Measurements from ENCODE around the gene CFAP57. TPM values are rescaled to one million over a fixed set of nuclear protein-coding genes. Genes with fewer than 3 reads are reported as not detected.

CFAP57 gene
- total RNA-seq, 4 donors from 2014 or later: 0.12 to 0.46 TPM; not detected in 2

GRCh38 chr1:43300378-43301094 lies 128.4 kb downstream of the CFAP57 start, which contains the start of gene TIE1:
Gene TIE1, plus strand, starts transcription at chr1:43300982. Its CDS starts 90 bp downstream, at chr1:43301072.
- TF ChIP-seq, protein P1, sequence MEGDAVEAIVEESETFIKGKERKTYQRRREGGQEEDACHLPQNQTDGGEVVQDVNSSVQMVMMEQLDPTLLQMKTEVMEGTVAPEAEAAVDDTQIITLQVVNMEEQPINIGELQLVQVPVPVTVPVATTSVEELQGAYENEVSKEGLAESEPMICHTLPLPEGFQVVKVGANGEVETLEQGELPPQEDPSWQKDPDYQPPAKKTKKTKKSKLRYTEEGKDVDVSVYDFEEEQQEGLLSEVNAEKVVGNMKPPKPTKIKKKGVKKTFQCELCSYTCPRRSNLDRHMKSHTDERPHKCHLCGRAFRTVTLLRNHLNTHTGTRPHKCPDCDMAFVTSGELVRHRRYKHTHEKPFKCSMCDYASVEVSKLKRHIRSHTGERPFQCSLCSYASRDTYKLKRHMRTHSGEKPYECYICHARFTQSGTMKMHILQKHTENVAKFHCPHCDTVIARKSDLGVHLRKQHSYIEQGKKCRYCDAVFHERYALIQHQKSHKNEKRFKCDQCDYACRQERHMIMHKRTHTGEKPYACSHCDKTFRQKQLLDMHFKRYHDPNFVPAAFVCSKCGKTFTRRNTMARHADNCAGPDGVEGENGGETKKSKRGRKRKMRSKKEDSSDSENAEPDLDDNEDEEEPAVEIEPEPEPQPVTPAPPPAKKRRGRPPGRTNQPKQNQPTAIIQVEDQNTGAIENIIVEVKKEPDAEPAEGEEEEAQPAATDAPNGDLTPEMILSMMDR (IDR thresholded peaks at IDR 0.05): no peak
- no peak for DNase-seq (ENCODE audit: low spot score)

DNA sequence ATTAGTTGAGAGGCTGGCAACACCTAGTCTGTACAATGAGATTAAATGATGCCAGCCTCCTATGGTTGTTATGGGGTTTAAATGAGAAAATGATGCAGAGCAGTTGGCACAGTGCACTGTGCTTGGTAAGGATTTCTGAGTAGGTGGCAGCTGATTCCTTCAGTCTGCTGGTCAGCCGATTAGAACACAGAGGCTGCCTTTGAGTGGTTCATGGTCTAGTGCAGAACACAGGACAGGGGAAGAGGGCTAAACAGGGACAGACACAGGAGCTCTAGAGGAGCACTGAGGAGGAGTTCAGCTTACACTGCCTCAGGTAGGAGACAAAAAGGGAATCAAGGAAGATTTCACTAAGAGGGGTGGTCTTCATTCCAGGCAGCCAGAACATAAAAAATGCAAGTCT lies 130.1 kb downstream of the CFAP57 start:
- ATAC-seq (ENCODE audit: low FRiP score) (no peak), DNase-seq (ENCODE audit: low spot score) (no peak)
- TF ChIP-seq, protein P1 (IDR thresholded peaks at IDR 0.05): no peak

More at GRCh38 chr1:43300378-43301094, 128.4 kb downstream of the CFAP57 start, which contains the start of gene TIE1:
- ATAC-seq (ENCODE audit: low FRiP score): peak; percentile 49

- peak; percentile 30 for ATAC-seq (ENCODE audit: low FRiP score)
- no peak for DNase-seq (ENCODE audit: low spot score)
- TF ChIP-seq, protein P1 (IDR thresholded peaks at IDR 0.05): no peak
Observed at GRCh38 chr1:43302721-43303470, 130.8 kb downstream of the CFAP57 start.

GRCh38 chr1:43303471-43304313 lies 131.6 kb downstream of the CFAP57 start:
- TF ChIP-seq, protein P1 (IDR thresholded peaks at IDR 0.05): no peak
- DNase-seq (ENCODE audit: low spot score) (no peak), ATAC-seq (ENCODE audit: low FRiP score) (no peak)

Small RNAs within 50 kb of the gene (small RNA-seq; reads per million reads assigned to genes)
- gene RNA5SP46: not detected

Other genes starting within 250 kb of the CFAP57 start
- 10 to 100 TPM; 13.4 to 71.5 (median 48.0) TPM for gene SLC2A1, start 213.5 kb upstream of the CFAP57 start, total RNA-seq
- 100 to 1,000 TPM in 1 of 4 donors, 10 to 100 TPM in 3; 41.5 to 110 (median 49.9) TPM for gene EBNA1BP2, start within 50 bp of the CFAP57 start, total RNA-seq
- 1 to 10 TPM in 1 of 4 donors, under 1 TPM in 1, not detected in 2; 0.24 to 1.0 TPM for gene TMEM125, start 97.7 kb downstream of the CFAP57 start, total RNA-seq
- gene C1orf210, start 113.3 kb downstream of the CFAP57 start, total RNA-seq: not detected
- 100 to 1,000 TPM in 1 of 4 donors, 10 to 100 TPM in 3; 15.2 to 156 (median 44.6) TPM for gene TIE1, start 128.7 kb downstream of the CFAP57 start, total RNA-seq
- gene MPL, start 165.5 kb downstream of the CFAP57 start, total RNA-seq: under 1 TPM in 2 of 4 donors, not detected in 2; 0.36 to 0.44 TPM
- gene CDC20, start 186.7 kb downstream of the CFAP57 start, total RNA-seq: 1 to 10 TPM in 2 of 4 donors, under 1 TPM in 2; 0.38 to 3.0 (median 1.6) TPM
- gene ELOVL1, start 195.7 kb downstream of the CFAP57 start, total RNA-seq: 100 to 1,000 TPM in 1 of 4 donors, 10 to 100 TPM in 3; 56.4 to 124 (median 78.2) TPM
- gene MED8, start 217.5 kb downstream of the CFAP57 start, total RNA-seq: 10 to 100 TPM; 26.3 to 51.4 (median 37.1) TPM
- 10 to 100 TPM; 26.4 to 61.9 (median 36.7) TPM for gene SZT2, start 217.6 kb downstream of the CFAP57 start, total RNA-seq

Data from omental fat pad (tissue), 4 donors.